C4-2B (cell line): ENCODE data around the gene TTC39B.

Experiments
- H3K27ac ChIP-seq: fragments of 450-650 bp; 2 replicates; pipeline ENCODE4 v1.5.1; 2017
- ZFX ChIP-seq: fragments of 450-650 bp; IDR thresholded peaks from 2 replicates; pipeline ENCODE4 v1.6.1; 2017
- TF ChIP-seq, protein P1 (sequence below): fragments of 450-650 bp; conservative IDR thresholded peaks from 2 replicates; pipeline ENCODE4 v1.5.1; 2017; ENCODE audit warnings: mild to moderate bottlenecking

TTC39B gene

DNA sequence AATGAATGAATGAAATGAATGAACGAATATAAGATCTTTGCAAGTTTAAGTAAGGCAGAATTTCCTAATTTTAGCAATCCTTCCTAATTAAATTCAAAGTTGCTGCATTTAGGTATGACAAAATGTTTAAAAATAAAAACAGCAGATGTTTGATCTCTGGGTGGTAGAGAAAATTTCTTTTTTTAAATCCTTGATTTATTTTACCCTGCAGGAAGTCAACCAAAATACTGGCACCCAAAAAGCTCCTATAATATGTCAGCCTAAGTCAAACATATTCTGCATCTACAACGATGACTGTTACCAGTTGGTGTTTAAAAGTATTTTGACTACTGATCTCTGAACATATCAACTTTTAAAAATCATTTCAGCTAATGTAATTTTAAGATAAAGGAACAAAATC is 58.4 kb downstream of the TTC39B start:
- H3K27ac ChIP-seq, result no peak overlapping the region
- TF ChIP-seq ZFX, result no peak
- TF ChIP-seq, protein P1, sequence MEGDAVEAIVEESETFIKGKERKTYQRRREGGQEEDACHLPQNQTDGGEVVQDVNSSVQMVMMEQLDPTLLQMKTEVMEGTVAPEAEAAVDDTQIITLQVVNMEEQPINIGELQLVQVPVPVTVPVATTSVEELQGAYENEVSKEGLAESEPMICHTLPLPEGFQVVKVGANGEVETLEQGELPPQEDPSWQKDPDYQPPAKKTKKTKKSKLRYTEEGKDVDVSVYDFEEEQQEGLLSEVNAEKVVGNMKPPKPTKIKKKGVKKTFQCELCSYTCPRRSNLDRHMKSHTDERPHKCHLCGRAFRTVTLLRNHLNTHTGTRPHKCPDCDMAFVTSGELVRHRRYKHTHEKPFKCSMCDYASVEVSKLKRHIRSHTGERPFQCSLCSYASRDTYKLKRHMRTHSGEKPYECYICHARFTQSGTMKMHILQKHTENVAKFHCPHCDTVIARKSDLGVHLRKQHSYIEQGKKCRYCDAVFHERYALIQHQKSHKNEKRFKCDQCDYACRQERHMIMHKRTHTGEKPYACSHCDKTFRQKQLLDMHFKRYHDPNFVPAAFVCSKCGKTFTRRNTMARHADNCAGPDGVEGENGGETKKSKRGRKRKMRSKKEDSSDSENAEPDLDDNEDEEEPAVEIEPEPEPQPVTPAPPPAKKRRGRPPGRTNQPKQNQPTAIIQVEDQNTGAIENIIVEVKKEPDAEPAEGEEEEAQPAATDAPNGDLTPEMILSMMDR, result no peak

DNA sequence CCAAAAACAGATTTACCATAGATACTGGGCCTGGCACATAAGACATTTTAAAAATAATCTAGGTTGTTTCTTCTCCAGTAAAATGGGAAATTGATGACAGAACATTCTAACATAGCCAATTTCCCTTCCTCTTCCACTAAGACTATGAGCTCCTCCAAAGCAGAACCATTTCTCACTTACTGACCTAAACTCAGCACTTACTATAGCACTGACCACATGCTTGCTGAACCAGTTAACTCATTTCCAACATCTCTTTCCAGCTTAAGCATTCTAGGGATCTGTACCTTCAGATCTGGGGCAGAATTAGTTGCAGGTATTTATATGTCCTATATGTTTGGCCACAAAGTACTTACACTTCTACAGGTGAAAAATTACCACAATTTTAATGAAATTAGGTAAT is 58.9 kb downstream of the TTC39B start:
- H3K27ac ChIP-seq, result no peak overlapping the region

DNA sequence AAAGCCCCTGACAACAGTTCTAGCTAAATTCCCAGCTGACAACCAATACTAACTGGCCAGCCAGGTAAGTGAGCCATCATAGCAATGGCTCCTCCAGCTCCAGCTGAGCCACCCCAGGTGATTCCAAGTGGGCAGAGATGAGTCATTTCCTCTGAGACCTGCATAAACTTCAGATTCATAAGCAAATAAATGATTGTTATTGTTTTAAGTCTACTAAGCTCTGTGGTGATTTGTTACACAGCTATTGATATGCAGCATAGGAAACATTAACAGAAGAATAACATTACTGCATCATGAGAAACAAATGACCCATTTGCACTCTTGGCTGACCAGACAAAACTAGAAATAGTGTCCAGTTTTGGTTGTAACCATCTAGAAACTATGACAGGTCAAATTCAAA is 60.3 kb downstream of the TTC39B start:
- TF ChIP-seq, protein P1, result no peak
- TF ChIP-seq ZFX, result no peak

More for the DNA sequence above, 58.9 kb downstream of the TTC39B start:
- no peak for TF ChIP-seq ZFX
- TF ChIP-seq, protein P1, result no peak

DNA sequence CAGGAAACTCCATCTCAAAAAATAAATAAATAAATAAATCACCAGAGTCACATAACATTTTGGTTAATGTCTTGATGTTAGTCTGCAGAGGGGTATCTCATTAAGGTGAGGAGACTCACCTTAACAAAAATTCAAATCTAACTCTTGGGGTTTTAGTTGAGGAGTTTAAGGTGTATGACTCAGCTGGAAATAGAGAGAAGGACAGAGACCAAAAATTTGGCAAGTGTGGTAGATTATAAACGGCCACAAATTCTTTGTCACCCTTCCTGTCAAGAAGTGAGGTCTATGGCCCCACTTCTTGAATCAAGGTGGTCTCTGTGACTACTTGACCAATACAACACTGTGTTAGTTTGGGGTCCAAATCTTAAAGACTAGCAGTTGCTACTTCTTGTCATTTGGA is 60.8 kb downstream of the TTC39B start:
- H3K27ac ChIP-seq, result no peak overlapping the region
- TF ChIP-seq, protein P1, result no peak
- TF ChIP-seq ZFX, result no peak

More for the DNA sequence above, 60.3 kb downstream of the TTC39B start:
- no peak overlapping the region for H3K27ac ChIP-seq

DNA sequence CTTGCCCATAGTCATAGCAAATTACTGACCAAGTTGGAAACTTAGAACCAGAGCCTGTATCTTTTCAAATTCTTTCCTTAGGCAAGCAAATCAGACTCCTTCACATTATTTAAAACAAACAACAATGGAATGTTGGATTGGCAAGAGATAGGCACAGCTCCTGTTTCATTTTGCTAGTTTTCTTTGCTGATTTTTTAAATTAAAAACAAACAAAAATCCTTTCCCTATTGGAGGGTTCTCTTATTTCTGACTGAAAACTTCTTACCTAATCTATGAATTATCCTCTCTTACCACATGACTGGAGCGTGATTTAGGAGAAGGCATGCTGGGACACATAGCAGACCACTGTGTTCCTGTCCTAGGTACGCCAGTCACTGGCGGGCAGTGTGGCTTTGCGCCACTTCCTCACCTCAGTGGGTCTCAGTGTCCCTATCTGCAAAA is 63.0 kb downstream of the TTC39B start:
- H3K27ac ChIP-seq, result no peak overlapping the region
- TF ChIP-seq, protein P1, result no peak
- no peak for TF ChIP-seq ZFX

DNA sequence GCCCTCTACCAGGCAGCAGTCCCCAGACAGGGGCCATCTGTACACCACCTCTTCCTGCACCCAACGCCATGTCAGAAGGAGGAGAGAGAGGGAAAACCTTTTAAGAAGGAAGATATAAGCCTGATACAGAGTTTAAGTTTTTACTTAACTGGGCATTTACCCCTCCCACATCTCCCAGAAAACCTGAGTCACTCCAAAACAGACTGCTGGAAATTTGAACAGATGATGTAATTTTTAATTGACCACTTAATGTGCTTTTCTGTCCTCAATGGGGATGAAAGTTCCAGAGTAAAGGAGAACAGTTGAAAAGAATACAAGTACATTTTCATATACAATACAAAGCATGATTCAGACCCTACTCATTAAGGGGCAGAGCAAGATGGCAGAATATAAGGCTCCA is 63.9 kb downstream of the TTC39B start:
- TF ChIP-seq ZFX, result no peak
- TF ChIP-seq, protein P1, result no peak
- H3K27ac ChIP-seq, result no peak overlapping the region

DNA sequence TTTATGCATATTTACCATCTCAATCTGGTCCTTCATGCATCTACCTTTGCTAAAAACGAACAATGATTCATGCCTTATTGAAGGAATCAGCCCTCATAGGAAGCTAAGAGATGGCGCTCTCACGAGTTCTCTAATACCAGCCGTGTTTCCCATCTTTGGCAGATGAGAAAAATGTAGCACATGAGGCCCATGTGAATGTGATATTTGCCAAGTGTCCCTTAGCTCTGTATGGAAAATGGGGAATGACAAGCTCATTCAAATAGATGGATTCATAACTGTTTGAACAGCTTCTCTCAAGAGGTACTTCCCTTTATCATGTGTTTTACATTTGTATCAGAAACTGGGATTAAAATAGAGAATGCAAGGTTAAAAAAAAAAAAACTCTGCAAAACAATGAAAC is 66.1 kb downstream of the TTC39B start:
- no peak for TF ChIP-seq ZFX
- TF ChIP-seq, protein P1, result no peak
- H3K27ac ChIP-seq, result no peak overlapping the region

DNA sequence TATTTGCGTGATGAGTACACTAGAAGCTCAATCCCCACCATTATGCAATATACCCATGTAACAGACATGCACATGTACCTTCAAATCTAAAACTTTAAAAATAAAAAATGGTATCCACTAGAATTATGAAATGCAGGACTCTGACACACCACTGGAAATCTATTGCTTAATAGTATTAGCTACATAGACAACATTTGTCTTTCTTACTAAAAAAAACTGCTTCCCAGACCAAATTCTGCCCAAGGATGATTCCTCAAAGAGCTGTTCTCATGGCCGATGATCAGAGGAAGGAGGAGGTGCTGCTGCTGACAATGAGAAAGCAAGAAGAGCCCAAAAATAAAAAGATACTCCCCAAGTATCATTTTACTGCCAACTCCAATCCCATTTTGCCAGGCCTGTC is 67.2 kb downstream of the TTC39B start:
- TF ChIP-seq, protein P1, result no peak
- TF ChIP-seq ZFX, result no peak
- H3K27ac ChIP-seq, result no peak overlapping the region
